HG02840 (cell line): ENCODE measurements around the gene TMA7B.
"Not testable (repeated sequence)": the region's sequence is repeated elsewhere in the genome, so short reads cannot be mapped to it uniquely, and the experiment has no call there.

Experiments used
- ATAC-seq: cut with Tn5 transposase; IDR thresholded peaks from one replicate; pipeline ENCODE4 v1.9.1; 2021; ENCODE audit warnings: mild to moderate bottlenecking, moderate library complexity, moderate number of reproducible peaks; ENCODE audit not compliant: unreplicated experiment, low FRiP score

TMA7B gene

GRCh38 chr22:39951603-39952293, 8.4 kb upstream of the TMA7B start:
- ATAC-seq = not testable (repeated sequence)

- no peak for ATAC-seq
Measured at GRCh38 chr22:39952347-39952746, 7.8 kb upstream of the TMA7B start.

GRCh38 chr22:39953101-39953500, 7.1 kb upstream of the TMA7B start:
- ATAC-seq = no peak

GRCh38 chr22:39954584-39955055, 5.6 kb upstream of the TMA7B start:
- ATAC-seq = no peak

GRCh38 chr22:39955675-39956074, 4.5 kb upstream of the TMA7B start:
- no peak for ATAC-seq

GRCh38 chr22:39956932-39957664, 3.1 kb upstream of the TMA7B start:
- ATAC-seq = no peak

GRCh38 chr22:39958009-39958711, 2.0 kb upstream of the TMA7B start:
- ATAC-seq = no peak

DNA sequence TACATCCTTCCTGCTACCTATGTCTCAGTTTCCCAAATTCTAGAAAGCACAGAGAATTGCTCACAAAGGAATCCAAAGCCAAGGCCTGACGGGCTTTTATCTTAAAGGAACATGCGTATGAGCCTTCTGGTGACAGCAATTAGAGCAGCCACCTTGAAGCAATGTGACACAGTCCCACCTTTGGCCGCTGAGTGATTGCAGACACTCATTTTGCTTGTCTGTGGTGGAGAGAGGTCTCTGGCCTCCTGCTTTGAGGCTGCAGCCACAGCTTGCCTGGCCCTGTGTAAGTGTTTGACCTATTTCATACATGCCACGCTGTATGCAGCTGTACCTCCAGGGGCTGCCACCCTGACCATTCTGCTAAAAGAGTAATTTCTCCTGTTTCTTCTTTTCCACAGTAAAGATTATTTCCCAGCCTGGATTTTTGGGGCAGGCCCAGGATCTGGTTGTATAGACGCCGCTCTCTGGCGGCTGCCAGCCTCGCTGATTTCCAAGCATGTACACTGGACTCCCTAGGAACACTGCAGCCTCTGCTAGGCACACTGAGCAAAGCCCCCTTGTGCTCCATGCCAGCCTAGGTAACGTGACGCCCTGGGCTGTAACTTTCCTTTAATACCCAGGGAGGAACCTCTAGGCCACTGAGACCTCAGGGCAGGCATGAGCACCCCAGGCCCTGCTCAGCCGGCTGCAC, 1.1 kb upstream of the TMA7B start:
- ATAC-seq = no peak

GRCh38 chr22:39960791-39961746, 872 bp downstream of the TMA7B start:
- ATAC-seq = no peak

GRCh38 chr22:39962071-39962470, 1.9 kb downstream of the TMA7B start:
- ATAC-seq = no peak

GRCh38 chr22:39965748-39966147, 5.6 kb downstream of the TMA7B start:
- no peak for ATAC-seq

DNA sequence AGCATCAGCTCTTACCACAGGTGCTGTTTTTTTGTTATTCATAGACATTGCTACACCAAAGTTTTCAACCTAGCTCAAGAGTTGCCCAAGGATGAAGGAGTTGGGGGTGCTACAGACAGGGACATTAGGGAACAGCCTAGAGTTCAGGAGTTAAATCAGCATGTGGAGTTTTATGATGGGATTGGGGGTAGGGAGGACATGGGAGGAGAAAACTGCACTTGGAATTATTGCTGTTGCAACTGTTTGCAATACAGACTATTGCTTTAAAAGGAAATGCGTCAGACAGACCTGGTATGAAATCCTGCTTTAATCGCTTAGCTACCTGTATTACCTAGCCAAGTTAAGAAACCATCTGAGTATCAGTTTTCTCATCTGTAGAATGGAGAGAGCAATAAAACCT, 6.3 kb downstream of the TMA7B start:
- no peak for ATAC-seq

DNA sequence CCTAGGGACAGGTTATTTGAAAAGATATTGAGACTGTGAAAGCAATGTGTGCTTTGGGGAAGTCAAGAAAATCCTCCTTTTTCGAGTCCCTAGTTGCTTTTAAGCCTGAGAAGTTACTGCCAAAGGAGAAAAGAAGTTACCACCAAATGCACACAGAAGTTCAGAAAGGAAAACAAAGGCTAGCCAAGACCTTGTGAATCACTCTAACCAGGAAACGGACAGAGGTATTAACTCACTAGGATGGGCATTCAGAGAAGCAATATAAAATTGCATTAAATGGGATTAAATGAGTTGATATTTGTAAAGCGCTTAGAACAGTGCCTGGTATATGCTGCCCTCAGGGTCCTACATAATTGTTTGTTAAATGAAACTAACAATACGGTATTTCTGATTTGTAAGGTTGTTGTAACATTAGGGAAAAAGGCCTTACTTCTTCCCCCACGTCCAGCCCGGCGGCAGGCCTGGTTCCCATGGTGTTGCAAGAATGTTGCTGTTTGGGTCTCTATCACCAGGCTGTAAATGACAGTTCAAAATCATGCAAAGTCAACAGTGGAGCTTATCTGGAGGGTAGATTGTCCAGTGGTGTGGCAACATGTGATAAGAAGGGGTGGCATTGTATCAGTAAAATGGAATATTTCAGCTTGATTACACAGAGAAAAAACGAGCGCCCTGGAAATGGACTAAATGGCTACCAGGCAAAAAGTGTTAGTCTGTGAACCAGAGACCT, 7.1 kb downstream of the TMA7B start:
- ATAC-seq = no peak

DNA sequence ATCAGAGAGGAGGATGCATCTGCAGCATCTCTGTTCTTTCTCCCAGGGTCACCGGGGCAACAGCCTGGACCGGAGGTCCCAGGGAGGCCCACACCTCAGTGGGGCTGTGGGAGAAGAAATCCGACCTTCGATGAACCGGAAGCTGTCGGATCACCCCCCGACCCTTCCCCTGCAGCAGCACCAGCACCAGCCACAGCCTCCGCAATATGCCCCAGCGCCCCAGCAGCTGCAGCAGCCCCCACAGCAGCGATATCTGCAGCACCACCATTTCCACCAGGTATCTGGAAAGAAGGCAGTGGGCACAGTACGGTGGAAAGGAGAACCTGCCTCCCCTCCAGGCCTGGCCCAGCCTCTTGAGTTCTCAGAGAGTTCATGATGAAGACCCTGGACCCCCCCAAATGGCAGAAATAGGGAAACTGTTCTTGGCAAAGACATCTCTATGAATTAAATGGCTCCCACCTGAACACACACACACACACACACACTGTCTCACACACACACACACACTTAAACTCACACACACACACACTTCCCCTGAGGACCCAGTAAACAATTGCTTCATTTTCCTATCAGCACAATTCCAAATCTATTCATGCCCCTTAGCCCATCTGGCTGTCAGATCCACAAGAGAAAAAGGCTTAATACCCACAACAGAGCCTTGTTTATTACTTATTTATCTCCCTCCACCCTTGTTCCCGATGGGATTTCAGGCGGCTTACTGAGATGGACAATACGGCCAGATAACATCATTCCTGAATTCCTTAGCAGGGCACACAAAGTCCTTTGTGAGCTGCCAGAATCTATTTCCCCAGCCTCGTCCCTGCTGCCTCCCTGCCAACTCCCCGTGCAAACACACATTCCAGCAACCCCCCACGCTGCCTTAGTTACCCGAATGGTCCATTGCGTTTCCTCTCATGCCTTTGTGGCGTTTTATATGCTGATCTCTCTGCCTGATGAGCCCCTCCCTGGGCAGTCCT, 8.1 kb downstream of the TMA7B start:
- ATAC-seq = no peak

GRCh38 chr22:39970742-39971141, 10.5 kb downstream of the TMA7B start:
- no peak for ATAC-seq

DNA sequence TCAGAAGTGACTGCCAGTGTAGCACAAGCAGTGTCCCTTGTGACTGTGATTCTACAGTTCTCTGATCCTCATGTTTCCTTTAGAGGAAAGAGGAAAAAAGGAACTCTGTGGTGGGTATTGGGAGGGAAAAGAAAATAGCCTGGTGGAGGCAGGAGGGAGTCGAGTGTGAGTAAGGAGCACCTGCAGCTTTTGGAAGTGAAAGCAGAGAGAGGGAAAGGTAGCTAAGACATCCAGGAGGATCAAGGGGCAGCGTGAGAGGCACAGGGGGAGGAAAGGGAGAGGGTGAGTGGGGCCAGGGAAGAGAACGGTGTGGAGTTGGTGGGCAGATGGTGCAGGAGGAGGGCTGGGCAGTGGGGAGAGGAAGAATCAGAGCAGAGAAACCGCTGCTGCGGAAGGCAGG, 12.4 kb downstream of the TMA7B start:
- ATAC-seq = no peak

DNA sequence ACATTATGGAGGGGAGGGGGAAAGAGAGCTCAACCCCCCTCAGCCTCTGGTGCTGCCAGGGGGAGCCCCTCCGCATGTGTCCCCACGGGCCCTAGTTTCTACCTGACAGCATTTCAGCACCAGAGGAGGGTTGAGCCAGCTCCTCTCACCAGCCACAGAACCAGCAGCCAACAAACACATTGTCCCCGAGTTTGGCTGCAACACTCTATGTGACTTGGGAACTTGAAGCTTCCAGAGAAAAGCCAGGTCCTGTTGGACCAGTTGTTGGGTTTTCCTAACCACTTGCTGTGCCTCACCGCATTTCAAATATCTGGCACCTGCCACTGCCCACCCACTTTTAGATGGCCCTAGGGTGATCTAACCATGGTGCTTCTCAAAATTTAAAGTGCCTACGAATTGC, 13.5 kb downstream of the TMA7B start:
- ATAC-seq = no peak

DNA sequence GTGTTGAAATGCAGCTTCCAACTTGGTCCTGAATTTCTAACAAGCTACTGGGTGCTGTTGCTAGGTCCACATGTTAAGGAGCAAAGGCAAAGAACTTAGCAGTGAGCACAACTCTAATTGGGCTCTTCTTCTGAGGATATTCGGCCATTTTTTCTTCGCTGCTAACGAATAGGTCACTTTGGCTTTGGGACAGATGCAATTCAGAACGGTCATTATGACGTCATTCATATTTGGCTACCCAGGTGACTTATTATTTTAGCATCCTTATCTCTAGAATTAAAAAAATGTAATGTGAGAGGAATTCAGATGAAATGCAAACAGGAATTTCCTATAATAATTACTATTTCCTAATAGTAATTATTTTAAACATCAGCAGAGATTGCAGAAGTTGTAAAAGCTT, 13.9 kb downstream of the TMA7B start:
- no peak for ATAC-seq
